LNCAP (cell line): ENCODE results near the gene CDH13.

Experiments used
- CTCF ChIP-seq: fragments of 450-650 bp; IDR thresholded peaks from 2 replicates; pipeline ENCODE4 v1.5.1; 2017; ENCODE audit warnings: mild to moderate bottlenecking

CDH13 gene

GRCh38 chr16:83516931-83517330 lies 890.2 kb downstream of the CDH13 start:
- TF ChIP-seq CTCF, result no peak

- no peak for TF ChIP-seq CTCF
Measured at GRCh38 chr16:83517398-83517797, 890.6 kb downstream of the CDH13 start.

GRCh38 chr16:83520596-83520995 lies 893.8 kb downstream of the CDH13 start:
- no peak for TF ChIP-seq CTCF

- no peak for TF ChIP-seq CTCF
Measured at GRCh38 chr16:83530293-83530692, 903.5 kb downstream of the CDH13 start.

- TF ChIP-seq CTCF, result no peak
Measured at GRCh38 chr16:83532634-83533033, 905.9 kb downstream of the CDH13 start.

- no peak for TF ChIP-seq CTCF
Measured at GRCh38 chr16:83533193-83533592, 906.4 kb downstream of the CDH13 start.

- TF ChIP-seq CTCF, result no peak
Measured at GRCh38 chr16:83538707-83539106, 911.9 kb downstream of the CDH13 start.

- TF ChIP-seq CTCF, result no peak
Measured at GRCh38 chr16:83539736-83540490, 913.1 kb downstream of the CDH13 start.
